PFSK-1 (cell line): ENCODE measurements around the gene PRPF19.

Experiments
- POLR2AphosphoS5 ChIP-seq: IDR thresholded peaks from 2 replicates; pipeline ENCODE4 v1.6.1; 2012; ENCODE audit warnings: low read depth, mild to moderate bottlenecking, control low read depth, low read length, moderate library complexity
- SIN3A ChIP-seq: IDR thresholded peaks from 2 replicates; pipeline ENCODE4 v1.6.1; 2012; ENCODE audit warnings: mild to moderate bottlenecking, low read length, moderate library complexity, borderline replicate concordance; ENCODE audit not compliant: insufficient read depth

GRCh38 chr11:60942219-60942618 is 35.8 kb upstream of the PRPF19 start:
- TF ChIP-seq POLR2AphosphoS5: no peak
- no peak for TF ChIP-seq SIN3A
